WERI-Rb-1 (cell line): ENCODE results near the gene MEGF8.

Experiments used
- DNase-seq: peaks from one replicate; pipeline ENCODE4 v3.0.0-alpha.2; 2020
- H3K27ac ChIP-seq: fragments of 250-450 bp; sonication (Bioruptor Pico); 2 replicates; pipeline ENCODE4 v1.5.1; 2020; ENCODE audit warnings: mild to moderate bottlenecking, moderate library complexity
- H3K27me3 ChIP-seq: fragments of 250-450 bp; sonication (Bioruptor Pico); 2 replicates; pipeline ENCODE4 v1.5.1; 2021; ENCODE audit warnings: mild to moderate bottlenecking, low read depth, moderate library complexity; ENCODE audit not compliant: insufficient read depth, severe bottlenecking
- H3K36me3 ChIP-seq: fragments of 250-450 bp; sonication (Bioruptor Pico); 2 replicates; pipeline ENCODE4 v1.5.1; 2020; ENCODE audit warnings: mild to moderate bottlenecking, moderate library complexity
- H3K4me3 ChIP-seq: 2 replicates; pipeline ENCODE4 v1.5.1; 2011; ENCODE audit warnings: low read depth, mild to moderate bottlenecking, control low read depth, low read length
- H3K9me3 ChIP-seq: fragments of 250-450 bp; sonication (Bioruptor Pico); 2 replicates; pipeline ENCODE4 v1.5.1; 2021; ENCODE audit warnings: mild to moderate bottlenecking, moderate library complexity; ENCODE audit not compliant: severe bottlenecking
- CTCF ChIP-seq: IDR thresholded peaks from 2 replicates; pipeline ENCODE4 v1.5.1; 2011; ENCODE audit warnings: low read depth, mild to moderate bottlenecking, control low read depth, inconsistent platforms, low read length

MEGF8 gene

GRCh38 chr19:42285541-42285941 lies 39.9 kb upstream of the MEGF8 start:
- H3K4me3 ChIP-seq, result peak overlapping the region; percentile 87

DNA sequence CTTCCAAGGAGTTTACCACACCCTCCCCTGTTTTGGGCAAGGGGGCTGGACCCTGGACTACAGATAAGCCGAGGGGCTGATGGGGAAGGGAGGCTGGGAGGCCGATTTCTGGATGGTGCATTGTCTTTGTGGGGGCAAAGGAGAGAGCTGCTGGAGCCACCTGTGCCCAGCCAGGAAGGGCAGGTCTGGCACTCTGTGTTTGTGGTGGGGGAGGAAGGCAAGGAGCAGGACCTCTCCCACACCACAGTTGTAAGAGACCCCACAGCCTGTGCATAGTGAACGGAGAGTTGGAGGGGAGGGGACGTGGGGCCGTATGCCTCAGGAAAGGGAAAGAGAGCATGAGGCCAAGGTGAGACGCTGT lies 39.5 kb upstream of the MEGF8 start:
- H3K36me3 ChIP-seq, result peaks cover 45% of the 10 kb centered on the region
- H3K27me3 ChIP-seq, result no peaks in the 10 kb centered on the region
- H3K4me3 ChIP-seq, result no peak overlapping the region
- peak overlapping the region; percentile 76; the same call in 1 of the 2 replicates for H3K27ac ChIP-seq
- H3K9me3 ChIP-seq, result no peaks in the 10 kb centered on the region
- no peak for DNase-seq
- no peak for TF ChIP-seq CTCF

More at GRCh38 chr19:42285541-42285941, 39.9 kb upstream of the MEGF8 start:
- Histone ChIP-seq H3K9me3 (no peaks in the 10 kb centered on the region), H3K27me3 (no peaks in the 10 kb centered on the region), H3K36me3 (peaks cover 41% of the 10 kb centered on the region), H3K27ac (peak overlapping the region; percentile 76)
- peak; percentile 71 for DNase-seq
- no peak for TF ChIP-seq CTCF

DNA sequence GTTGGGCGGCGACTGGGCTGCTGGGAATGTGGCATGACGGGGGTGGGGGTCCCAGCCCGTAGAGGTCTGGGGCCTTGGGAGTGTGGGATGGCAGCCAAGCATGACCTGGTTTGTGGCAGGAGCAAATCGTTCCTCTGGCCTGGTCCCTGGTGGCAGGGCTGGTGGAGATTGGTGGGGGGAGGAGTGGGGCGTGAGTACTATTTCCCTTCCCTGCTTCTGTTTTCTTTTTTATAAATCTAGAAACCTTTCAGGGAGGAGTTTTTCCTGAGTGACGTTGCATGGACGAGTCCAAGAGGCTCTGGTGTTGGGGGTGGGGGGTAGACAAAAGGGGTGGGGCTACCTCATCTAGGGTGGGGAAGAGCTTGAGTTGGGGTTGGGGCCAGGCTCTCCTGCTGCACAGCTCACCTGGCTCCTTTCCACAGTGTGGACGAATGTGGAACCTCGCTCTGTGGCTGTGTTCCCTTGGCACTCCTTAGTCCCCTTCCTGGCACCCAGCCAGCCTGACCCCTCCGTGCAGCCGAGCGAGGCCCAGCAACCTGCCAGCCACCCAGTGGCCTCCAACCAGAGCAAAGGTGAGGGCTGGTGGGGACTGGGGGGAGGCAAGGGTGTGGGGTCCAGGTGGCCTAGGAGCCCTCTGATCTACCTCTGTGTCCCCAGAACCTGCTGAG lies 39.0 kb upstream of the MEGF8 start:
- H3K27ac ChIP-seq, result peak overlapping the region; percentile 76; the same call in 1 of the 2 replicates
- no peaks in the 10 kb centered on the region for H3K27me3 ChIP-seq
- H3K9me3 ChIP-seq, result no peaks in the 10 kb centered on the region
- TF ChIP-seq CTCF, result no peak
- no peak overlapping the region for H3K4me3 ChIP-seq
- H3K36me3 ChIP-seq, result peaks cover 50% of the 10 kb centered on the region
- DNase-seq, result no peak

DNA sequence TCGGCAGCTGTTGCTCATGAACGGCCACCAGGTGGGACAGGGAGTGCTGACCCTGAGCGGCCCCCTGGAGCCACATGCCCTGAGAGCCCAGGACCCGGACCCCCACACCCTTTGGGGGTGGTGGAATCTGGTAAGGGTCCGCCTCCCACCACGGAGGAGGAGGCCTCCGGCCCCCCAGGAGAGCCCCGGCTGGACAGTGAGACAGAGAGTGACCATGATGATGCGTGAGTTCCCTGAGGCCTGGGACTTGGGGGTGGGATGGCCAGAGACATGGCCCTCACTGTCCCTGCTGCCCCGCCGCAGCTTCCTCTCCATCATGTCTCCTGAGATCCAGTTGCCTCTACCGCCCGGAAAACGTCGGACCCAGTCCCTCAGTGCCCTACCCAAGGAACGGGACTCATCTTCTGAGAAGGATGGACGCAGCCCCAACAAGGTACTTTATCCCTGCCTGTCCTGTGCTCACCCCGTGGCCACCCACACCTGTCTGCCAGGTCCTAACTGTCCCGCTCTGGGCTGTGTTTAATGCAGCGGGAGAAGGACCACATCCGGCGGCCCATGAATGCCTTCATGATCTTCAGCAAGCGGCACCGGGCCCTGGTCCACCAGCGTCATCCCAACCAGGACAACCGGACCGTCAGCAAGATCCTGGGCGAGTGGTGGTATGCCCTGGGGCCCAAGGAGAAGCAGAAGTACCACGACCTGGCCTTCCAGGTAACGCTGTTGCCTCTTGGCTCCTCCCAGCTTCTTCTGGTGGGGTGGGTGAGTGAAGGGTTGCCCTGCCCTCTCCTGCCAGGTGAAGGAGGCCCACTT lies 38.2 kb upstream of the MEGF8 start:
- H3K4me3 ChIP-seq, result no peak overlapping the region
- no peaks in the 10 kb centered on the region for H3K9me3 ChIP-seq
- TF ChIP-seq CTCF, result no peak
- no peak overlapping the region for H3K27ac ChIP-seq
- no peak for DNase-seq
- H3K36me3 ChIP-seq, result peaks cover 57% of the 10 kb centered on the region
- H3K27me3 ChIP-seq, result no peaks in the 10 kb centered on the region

GRCh38 chr19:42287827-42288107 lies 37.7 kb upstream of the MEGF8 start:
- Histone ChIP-seq H3K27ac (no peak overlapping the region), H3K36me3 (peaks cover 63% of the 10 kb centered on the region)
- TF ChIP-seq CTCF, result no peak

More at GRCh38 chr19:42287827-42288107, 37.7 kb upstream of the MEGF8 start:
- no peaks in the 10 kb centered on the region for H3K27me3 ChIP-seq
- no peak overlapping the region for H3K4me3 ChIP-seq
- DNase-seq, result no peak
- no peaks in the 10 kb centered on the region for H3K9me3 ChIP-seq
